Measurements from ENCODE around the gene RAPH1.
"Not testable (repeated sequence)": the region's sequence is repeated elsewhere in the genome, so short reads cannot be mapped to it uniquely, and the experiment has no call there.

RAPH1 gene

GRCh38 chr2:203432811-203433210 is 102.3 kb downstream of the RAPH1 start:
- DNase-seq (ENCODE audit: low spot score): no peak

- DNase-seq (ENCODE audit: low spot score): no peak
These were observed 103.5 kb downstream of the RAPH1 start for GRCh38 chr2:203431391-203432185.

- not testable (repeated sequence) for DNase-seq (ENCODE audit: low spot score)
These were observed 105.5 kb downstream of the RAPH1 start for GRCh38 chr2:203429643-203430042.

- no peak for DNase-seq (ENCODE audit: low spot score)
These were observed 108.0 kb downstream of the RAPH1 start for GRCh38 chr2:203427061-203427460.

- no peak for DNase-seq (ENCODE audit: low spot score)
These were observed 116.8 kb downstream of the RAPH1 start for GRCh38 chr2:203418271-203418670.

- DNase-seq (ENCODE audit: low spot score): no peak
These were observed 121.3 kb downstream of the RAPH1 start for GRCh38 chr2:203413796-203414195.

- no peak for DNase-seq (ENCODE audit: low spot score)
These were observed 122.4 kb downstream of the RAPH1 start for GRCh38 chr2:203412546-203413331.

GRCh38 chr2:203407496-203407895 is 127.6 kb downstream of the RAPH1 start:
- no peak for DNase-seq (ENCODE audit: low spot score)

- no peak for DNase-seq (ENCODE audit: low spot score)
These were observed 130.1 kb downstream of the RAPH1 start for GRCh38 chr2:203404996-203405395.

- DNase-seq (ENCODE audit: low spot score): no peak
These were observed 134.1 kb downstream of the RAPH1 start for GRCh38 chr2:203400805-203401585.

- DNase-seq (ENCODE audit: low spot score): no peak
These were observed 136.1 kb downstream of the RAPH1 start for GRCh38 chr2:203399031-203399430.

- DNase-seq (ENCODE audit: low spot score): no peak
These were observed 138.4 kb downstream of the RAPH1 start for GRCh38 chr2:203396667-203397066.

GRCh38 chr2:203395858-203396257 is 139.2 kb downstream of the RAPH1 start:
- DNase-seq (ENCODE audit: low spot score): no peak

- no peak for DNase-seq (ENCODE audit: low spot score)
These were observed 140.4 kb downstream of the RAPH1 start for GRCh38 chr2:203394519-203395227.

GRCh38 chr2:203388153-203388552 is 146.9 kb downstream of the RAPH1 start:
- not testable (repeated sequence) for DNase-seq (ENCODE audit: low spot score)

- DNase-seq (ENCODE audit: low spot score): no peak
These were observed 152.1 kb downstream of the RAPH1 start for GRCh38 chr2:203383038-203383437.

- DNase-seq (ENCODE audit: low spot score): no peak
These were observed 155.9 kb downstream of the RAPH1 start for GRCh38 chr2:203379156-203379555.

GRCh38 chr2:203376173-203376572 is 158.9 kb downstream of the RAPH1 start:
- DNase-seq (ENCODE audit: low spot score): no peak

GRCh38 chr2:203372706-203373105 is 162.4 kb downstream of the RAPH1 start:
- DNase-seq (ENCODE audit: low spot score): not testable (repeated sequence)

GRCh38 chr2:203366639-203367466 is 168.2 kb downstream of the RAPH1 start:
- no peak for DNase-seq (ENCODE audit: low spot score)

GRCh38 chr2:203361922-203362321 is 173.2 kb downstream of the RAPH1 start:
- DNase-seq (ENCODE audit: low spot score): no peak
